Endodermal cell (in vitro differentiated cells): Measurements from ENCODE around the gene POGZ. TPM values are rescaled to one million over a fixed set of nuclear protein-coding genes. Genes with fewer than 3 reads are reported as not detected.

Experiments
- DNase-seq: peaks from one replicate; pipeline ENCODE4 v3.0.0-alpha.2; 2017
- H3K27ac ChIP-seq: 2 replicates; pipeline ENCODE4 v1.5.1; 2013; ENCODE audit warnings: mild to moderate bottlenecking, low read depth, low read length, moderate library complexity
- H3K27me3 ChIP-seq: 2 replicates; pipeline ENCODE4 v1.6.1; 2013; ENCODE audit warnings: mild to moderate bottlenecking, low read length, moderate library complexity; ENCODE audit not compliant: insufficient read depth, control insufficient read depth, poor library complexity, severe bottlenecking
- H3K36me3 ChIP-seq: 2 replicates; pipeline ENCODE4 v1.7.0; 2013; ENCODE audit warnings: mild to moderate bottlenecking, low read length, moderate library complexity; ENCODE audit not compliant: control insufficient read depth, insufficient read depth
- H3K4me1 ChIP-seq: one replicate; pipeline ENCODE4 v1.7.0; 2013; ENCODE audit warnings: low read length; ENCODE audit not compliant: control insufficient read depth, insufficient read depth
- H3K4me3 ChIP-seq: 2 replicates; pipeline ENCODE4 v1.5.1; 2013; ENCODE audit warnings: mild to moderate bottlenecking, low read length, moderate library complexity
- H3K9ac ChIP-seq: 2 replicates; pipeline ENCODE4 v1.6.1; 2013; ENCODE audit warnings: mild to moderate bottlenecking, low read length, moderate library complexity; ENCODE audit not compliant: poor library complexity, severe bottlenecking; ENCODE audit errors: extremely low read depth
- H3K9me3 ChIP-seq: 2 replicates; pipeline ENCODE4 v1.6.1; 2013; ENCODE audit warnings: mild to moderate bottlenecking, low read length, moderate library complexity; ENCODE audit not compliant: control insufficient read depth
- H3K27ac Mint-ChIP-seq: 2 replicates; pipeline ENCODE4 v1.8.0; 2020; ENCODE audit warnings: mixed read lengths
- H3K27me3 Mint-ChIP-seq: 2 replicates; pipeline ENCODE4 v1.8.0; 2021; ENCODE audit warnings: mild to moderate bottlenecking, mixed read lengths; ENCODE audit not compliant: insufficient read depth
- H3K36me3 Mint-ChIP-seq: 2 replicates; pipeline ENCODE4 v1.8.0; 2020; ENCODE audit warnings: low read depth, mixed read lengths
- H3K4me1 Mint-ChIP-seq: 2 replicates; pipeline ENCODE4 v1.8.0; 2020; ENCODE audit warnings: mixed read lengths
- H3K4me3 Mint-ChIP-seq: 2 replicates; pipeline ENCODE4 v1.8.0; 2020; ENCODE audit warnings: mild to moderate bottlenecking, moderate library complexity, mixed read lengths
- H3K9me3 Mint-ChIP-seq: 2 replicates; pipeline ENCODE4 v1.8.0; 2020; ENCODE audit warnings: mild to moderate bottlenecking, mixed read lengths
- CTCF ChIP-seq: fragments of 200-600 bp; sonication (generic); conservative IDR thresholded peaks from 2 replicates; pipeline ENCODE4 v1.5.0; 2021; ENCODE audit warnings: antibody characterized with exemption, mild to moderate bottlenecking
- WGBS, 2 experiments: methylation state at CpG; one replicate each; pipeline versions ENCODE4 v1.1.5 to v1.1.7; 2013; ENCODE audit warnings: missing lambda C conversion rate in 2 of 2, mixed read lengths in 1 of 2; ENCODE audit not compliant: insufficient coverage in 1 of 2, insufficient read length in 1 of 2; 5-methylcytosine and 5-hydroxymethylcytosine counted together
- total RNA-seq, 2 donors: library from RNA; stranded (reverse); fragmentation: NEBNext Ultra II Directional in 1 of 2; extraction: Animal tissue kit (Norgen Biotek cat#: 25700) in 1 of 2; gene quantifications; 2 replicates in 1 of 2; 3 replicates in 1 of 2; pipeline ENCODE4 v1.2.1, GENCODE V29; 2021

Gene POGZ
- total RNA-seq, 2 donors from 2014 or later, result 138 to 165 TPM

GRCh38 chr1:151458802-151459330 lies 428 bp downstream of the POGZ start:
- H3K27me3 Mint-ChIP-seq, result peaks cover 20% of the 10 kb centered on the region
- TF ChIP-seq CTCF, result no peak
- peaks cover 7% of the 10 kb centered on the region for H3K4me1 Mint-ChIP-seq
- H3K27me3 ChIP-seq, result peaks cover 7% of the 10 kb centered on the region
- WGBS, 2 experiments, result 0% methylated on average over 72 of the region's 77 CpGs; no CpG with 5 or more reads in 1 of the 2 experiments
- peak; percentile 90 for DNase-seq
- H3K36me3 Mint-ChIP-seq, result peaks cover 5% of the 10 kb centered on the region
- H3K9ac ChIP-seq, result peak overlapping the region; percentile 60
- no peaks in the 10 kb centered on the region for H3K9me3 Mint-ChIP-seq
- H3K27ac ChIP-seq, result peak overlapping the region; percentile 92
- no peak overlapping the region for H3K4me3 ChIP-seq
- no peaks in the 10 kb centered on the region for H3K4me1 ChIP-seq
- H3K36me3 ChIP-seq, result peaks cover 13% of the 10 kb centered on the region
- H3K9me3 ChIP-seq, result no peaks in the 10 kb centered on the region
- peak overlapping the region; percentile 91 for H3K27ac Mint-ChIP-seq
- H3K4me3 Mint-ChIP-seq, result peak overlapping the region; percentile 72

GRCh38 chr1:151457911-151458801 lies 1.1 kb downstream of the POGZ start:
- Mint-ChIP-seq H3K4me3 (peak overlapping the region; percentile 72), H3K36me3 (peaks cover 9% of the 10 kb centered on the region), H3K9me3 (no peaks in the 10 kb centered on the region), H3K27me3 (peaks cover 14% of the 10 kb centered on the region), H3K4me1 (peaks cover 7% of the 10 kb centered on the region), H3K27ac (peak overlapping the region; percentile 96)
- Histone ChIP-seq H3K36me3 (peaks cover 20% of the 10 kb centered on the region), H3K27ac (peak overlapping the region; percentile 87), H3K4me3 (peak overlapping the region; percentile 97), H3K9me3 (no peaks in the 10 kb centered on the region), H3K27me3 (no peaks in the 10 kb centered on the region), H3K4me1 (no peaks in the 10 kb centered on the region), H3K9ac (peak overlapping the region; percentile 70)
- 1 to 6% methylated on average over 17 to 69 of the region's 69 CpGs for WGBS, 2 experiments
- no peak for TF ChIP-seq CTCF
- peak; percentile 78 for DNase-seq

GRCh38 chr1:151455966-151456365 lies 3.3 kb downstream of the POGZ start:
- H3K27ac ChIP-seq, result no peak overlapping the region
- peaks cover 7% of the 10 kb centered on the region for H3K4me1 Mint-ChIP-seq
- no peak for DNase-seq
- no peaks in the 10 kb centered on the region for H3K9me3 ChIP-seq
- peaks cover 11% of the 10 kb centered on the region for H3K36me3 Mint-ChIP-seq
- H3K4me1 ChIP-seq, result no peaks in the 10 kb centered on the region
- H3K27me3 ChIP-seq, result no peaks in the 10 kb centered on the region
- no peak overlapping the region for H3K9ac ChIP-seq
- H3K27me3 Mint-ChIP-seq, result no peaks in the 10 kb centered on the region
- H3K36me3 ChIP-seq, result peaks cover 23% of the 10 kb centered on the region
- no peaks in the 10 kb centered on the region for H3K9me3 Mint-ChIP-seq
- no peak overlapping the region for H3K4me3 Mint-ChIP-seq
- H3K4me3 ChIP-seq, result no peak overlapping the region
- no peak overlapping the region for H3K27ac Mint-ChIP-seq
- no peak for TF ChIP-seq CTCF
- 96% methylated on average over 1 of the region's 1 CpG; no CpG with 5 or more reads in 1 of the 2 experiments for WGBS, 2 experiments
